Ovary (tissue), 9 donors: ENCODE results near the gene SCGB3A2. TPM values are rescaled to one million over a fixed set of nuclear protein-coding genes. Genes with fewer than 3 reads are reported as not detected.

Experiments used
- DNase-seq, 5 donors: peaks; one replicate each; pipeline ENCODE4 v3.0.0-alpha.2; 2019 to 2020
- H3K27ac ChIP-seq, 2 donors: fragments of 200-600 bp; one replicate each; pipeline versions ENCODE4 v1.5.1 to v1.8.0; 2019 to 2022
- H3K27me3 ChIP-seq: fragments of 200-600 bp; one replicate; pipeline ENCODE4 v1.8.0; 2022
- H3K36me3 ChIP-seq: fragments of 200-600 bp; sonication (generic); one replicate; pipeline ENCODE4 v1.5.1; 2019
- H3K4me1 ChIP-seq: one replicate; pipeline ENCODE4 v1.8.1; 2013; ENCODE audit warnings: mild to moderate bottlenecking, moderate library complexity; ENCODE audit not compliant: insufficient read depth
- H3K4me3 ChIP-seq: fragments of 200-600 bp; sonication (generic); one replicate; pipeline ENCODE4 v1.5.1; 2017
- H3K9me3 ChIP-seq, 2 donors: fragments of 200-600 bp in 1 of 2; sonication (generic) in 1 of 2; one replicate each; pipeline versions ENCODE4 v1.5.1 to v1.8.1; 2013 to 2019; ENCODE audit warnings: mild to moderate bottlenecking in 1 of 2, moderate library complexity in 1 of 2
- CTCF ChIP-seq, 3 donors: fragments of 450-650 bp in 2 of 3; fragments of 200-600 bp in 1 of 3; IDR thresholded peaks; one replicate each; pipeline versions ENCODE4 v1.5.1 to v1.8.0; 2016 to 2022; ENCODE audit warnings: antibody characterized with exemption in 3 of 3, mild to moderate bottlenecking in 1 of 3
- EP300 ChIP-seq: sonication (generic); formaldehyde crosslinking; IDR thresholded peaks from one replicate; pipeline ENCODE4 v1.6.1; 2017; ENCODE audit warnings: antibody characterized with exemption
- POLR2A ChIP-seq: fragments of 450-650 bp; IDR thresholded peaks from one replicate; pipeline ENCODE4 v1.6.1; 2017; ENCODE audit warnings: antibody characterized with exemption, mild to moderate bottlenecking, moderate library complexity
- WGBS, 3 donors: extraction: QIAGEN DNeasy Blood & Tissue Kit in 1 of 3; methylation state at CpG; one replicate each; pipeline versions ENCODE4 v1.1.5 to v1.1.7; 2013 to 2017; 5-methylcytosine and 5-hydroxymethylcytosine counted together
- intact Hi-C, 4 donors: fragments of 100-400 bp; cut with DNase I; formaldehyde crosslinking; loops; one replicate each; pipeline versions ENCODE4 v1.11.0 to v1.15.1; 2022 to 2023
- polyA plus RNA-seq, 2 donors: library from polyadenylated mRNA; stranded (reverse); fragments of 200-250 nt in 1 of 2; fragments of 350-450 nt in 1 of 2; fragmentation: Illumina TruSeq in 1 of 2; extraction: RNeasy Lipid Tissue Mini Kit (QIAGEN cat#74804) in 1 of 2; gene quantifications; one replicate each; pipeline ENCODE4 v1.2.3, GENCODE V29; 2013 to 2014
- total RNA-seq, 7 donors: library from RNA; depleted of rRNA in 2 of 7; stranded (reverse); fragments of >200 nt in 2 of 7; fragmentation: NEBNext Ultra II Directional in 3 of 7; extraction: Animal tissue kit (Norgen Biotek cat#: 25700) in 3 of 7; gene quantifications; one replicate each; pipeline versions ENCODE4 v1.1.0 to v1.2.4, GENCODE V29; 2016 to 2023
- donor health status: DM: no; HTN: no; CAD: no; lungs with moderate emphysema.
- donor health status: DM: no; HTN: no; CAD: no.
- donor health status: Bipolar disorder and iron deficiency.
- donor health status: DM: yes; HTN: yes; CAD: no.
- donor health status: DM: no; HTN: no; CAD: no.
- donor health status: DM: yes; HTN: yes; CAD: no.

The SCGB3A2 gene
- total and polyA plus RNA-seq, 9 donors, result 0.36 to 0.79 (median 0.47) TPM; not detected in 6

DNA sequence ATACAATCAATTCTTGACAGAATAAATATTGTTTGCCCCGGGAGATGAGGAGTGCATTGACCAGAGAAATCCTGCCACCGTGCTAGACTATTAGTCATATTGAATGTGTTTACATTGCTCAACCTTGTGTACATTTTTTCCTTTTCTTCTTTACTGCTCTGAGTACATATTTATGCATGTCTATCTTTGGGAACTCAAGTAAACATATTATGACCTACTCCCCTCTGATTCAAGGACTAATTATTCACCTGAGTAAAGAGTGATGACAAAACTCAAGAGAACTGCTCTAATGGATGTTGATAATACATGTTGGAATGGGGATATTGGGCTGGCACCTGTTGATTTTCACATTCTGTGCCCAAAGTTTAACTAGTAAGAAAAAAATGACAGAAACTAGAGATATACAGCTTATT lies 43.1 kb upstream of the SCGB3A2 start:
- no peak overlapping the region for H3K4me3 ChIP-seq
- DNase-seq, result no peak
- no peak for TF ChIP-seq POLR2A
- TF ChIP-seq CTCF (IDR thresholded peaks at IDR 0.05), result no peak
- WGBS, 3 donors, result 14 to 68% (median 27%) methylated on average over 2 of the region's 2 CpGs
- H3K27ac ChIP-seq, result no peak overlapping the region
- no peaks in the 10 kb centered on the region for H3K36me3 ChIP-seq
- no peaks in the 10 kb centered on the region for H3K27me3 ChIP-seq
- intact Hi-C loops, result no loop called here
- no peaks in the 10 kb centered on the region for H3K4me1 ChIP-seq
- H3K9me3 ChIP-seq, result no peaks in the 10 kb centered on the region

- TF ChIP-seq EP300, result no peak
- no peak for TF ChIP-seq CTCF (IDR thresholded peaks at IDR 0.05)
- TF ChIP-seq POLR2A, result no peak
- DNase-seq, result no peak
Observed at GRCh38 chr5:147836439-147836838, 42.1 kb upstream of the SCGB3A2 start.

DNA sequence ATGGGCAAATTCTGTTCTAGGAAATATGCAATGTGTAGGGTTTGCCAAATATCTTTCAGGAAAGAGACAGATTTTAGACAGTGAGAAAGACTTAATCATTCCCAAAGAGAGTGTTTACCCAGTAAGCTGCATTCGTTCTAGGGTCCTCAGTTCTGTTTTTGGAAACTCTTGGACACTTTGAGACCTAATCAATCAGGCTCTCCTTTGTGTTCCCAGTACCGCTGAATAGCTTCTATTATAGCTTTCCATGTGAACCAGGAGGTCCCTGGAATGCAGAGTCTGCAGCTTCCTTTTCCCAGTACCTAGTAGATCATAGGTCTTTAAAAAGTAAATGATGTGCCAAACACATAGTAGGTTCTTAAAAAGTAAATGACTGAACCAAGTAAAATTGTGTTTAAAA lies 35.6 kb upstream of the SCGB3A2 start:
- Histone ChIP-seq H3K36me3 (no peaks in the 10 kb centered on the region), H3K4me1 (no peaks in the 10 kb centered on the region), H3K27ac (no peak overlapping the region), H3K4me3 (no peak overlapping the region), H3K9me3 (no peaks in the 10 kb centered on the region), H3K27me3 (no peaks in the 10 kb centered on the region)
- no peak for DNase-seq
- WGBS, 3 donors, result 53 to 68% (median 59%) methylated on average over 2 of the region's 2 CpGs
- intact Hi-C loops, result no loop called here
- TF ChIP-seq EP300, result no peak
- TF ChIP-seq POLR2A, result no peak
- no peak for TF ChIP-seq CTCF (IDR thresholded peaks at IDR 0.05)

More at GRCh38 chr5:147836439-147836838, 42.1 kb upstream of the SCGB3A2 start:
- Histone ChIP-seq H3K4me3 (no peak overlapping the region), H3K9me3 (no peaks in the 10 kb centered on the region), H3K4me1 (no peaks in the 10 kb centered on the region), H3K36me3 (no peaks in the 10 kb centered on the region), H3K27me3 (no peaks in the 10 kb centered on the region), H3K27ac (no peak overlapping the region)
- WGBS, 3 donors, result 80 to 88% (median 85%) methylated on average over 3 of the region's 3 CpGs
- intact Hi-C loops, result no loop called here

DNA sequence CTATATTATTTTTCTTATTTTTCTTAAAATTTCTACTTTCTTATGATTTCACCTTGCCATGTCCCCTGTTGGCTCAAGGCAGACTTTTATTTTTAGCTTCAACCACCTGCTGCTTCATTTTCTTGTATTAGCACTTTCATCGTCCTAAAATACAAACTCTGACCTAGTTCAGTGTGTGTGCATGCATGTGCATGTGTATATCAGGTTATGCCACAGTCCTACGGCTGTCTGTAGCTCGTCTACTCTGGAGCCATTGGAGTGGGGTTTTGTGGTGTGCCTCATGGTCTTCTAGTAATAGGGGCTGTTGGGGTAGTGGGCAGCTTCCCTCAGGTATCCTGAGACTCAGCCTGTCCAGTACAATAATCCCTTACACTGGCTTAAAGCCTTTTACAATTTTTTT lies 33.7 kb upstream of the SCGB3A2 start:
- Histone ChIP-seq H3K4me3 (no peak overlapping the region), H3K36me3 (no peaks in the 10 kb centered on the region), H3K27ac (no peak overlapping the region), H3K27me3 (no peaks in the 10 kb centered on the region), H3K4me1 (no peaks in the 10 kb centered on the region), H3K9me3 (no peaks in the 10 kb centered on the region)
- 49 to 73% (median 51%) methylated on average over 3 of the region's 3 CpGs for WGBS, 3 donors
- DNase-seq, result no peak
- no peak for TF ChIP-seq CTCF (IDR thresholded peaks at IDR 0.05)
- TF ChIP-seq POLR2A, result no peak
- TF ChIP-seq EP300, result no peak
- intact Hi-C loops, result no loop called here

GRCh38 chr5:147845618-147846017 lies 32.9 kb upstream of the SCGB3A2 start:
- Histone ChIP-seq H3K27ac (no peak overlapping the region), H3K27me3 (no peaks in the 10 kb centered on the region), H3K36me3 (no peaks in the 10 kb centered on the region), H3K4me3 (no peak overlapping the region), H3K9me3 (no peaks in the 10 kb centered on the region), H3K4me1 (no peaks in the 10 kb centered on the region)
- 48 to 76% (median 52%) methylated on average over 4 of the region's 4 CpGs for WGBS, 3 donors
- DNase-seq, result no peak
- TF ChIP-seq POLR2A, result no peak
- no peak for TF ChIP-seq EP300
- no peak for TF ChIP-seq CTCF (IDR thresholded peaks at IDR 0.05)
- intact Hi-C loops, result no loop called here
